SU-DHL-6 (cell line): ENCODE measurements around the gene CIT.

Experiments
- H2AFZ ChIP-seq: fragments of 200-600 bp; sonication (generic); 2 replicates; pipeline ENCODE4 v1.6.1; 2014; ENCODE audit warnings: low read depth, mild to moderate bottlenecking, moderate library complexity, mixed read lengths, antibody characterized with exemption, low read length; ENCODE audit not compliant: severe bottlenecking
- H3F3A ChIP-seq: fragments of 200-600 bp; shearing (Covaris generic); 2 replicates; pipeline ENCODE4 v1.6.0; 2016; ENCODE audit warnings: antibody characterized with exemption, mild to moderate bottlenecking; ENCODE audit not compliant: insufficient read depth
- H3K27ac ChIP-seq: fragments of 200-600 bp; sonication (generic); 2 replicates; pipeline ENCODE4 v1.5.1; 2016; ENCODE audit warnings: low read depth, mild to moderate bottlenecking, low read length, moderate library complexity, mixed read lengths
- H3K27me3 ChIP-seq: fragments of 200-600 bp; sonication (generic), shearing (Covaris generic); 2 replicates; pipeline ENCODE4 v1.6.0; 2014; ENCODE audit warnings: mild to moderate bottlenecking, low read length
- H3K36me3 ChIP-seq: fragments of 200-600 bp; sonication (generic); 2 replicates; pipeline ENCODE4 v1.6.1; 2014; ENCODE audit warnings: mild to moderate bottlenecking, low read length, mixed read lengths
- H3K4me2 ChIP-seq: fragments of 300-600, 200-600 bp; shearing (Covaris generic), sonication (generic); 2 replicates; pipeline ENCODE4 v1.6.0; 2014; ENCODE audit warnings: low read length, low read depth, mild to moderate bottlenecking; ENCODE audit not compliant: poor library complexity, severe bottlenecking
- H3K4me3 ChIP-seq: fragments of 200-600 bp; sonication (generic); 2 replicates; pipeline ENCODE4 v1.5.1; 2014; ENCODE audit warnings: antibody characterized with exemption, low read length, mild to moderate bottlenecking, mixed read lengths; ENCODE audit not compliant: insufficient read depth, poor library complexity, severe bottlenecking
- H3K79me2 ChIP-seq: fragments of 200-600 bp; sonication (generic); 2 replicates; pipeline ENCODE4 v1.6.1; 2014; ENCODE audit warnings: mild to moderate bottlenecking, low read length, moderate library complexity; ENCODE audit not compliant: insufficient read depth
- H3K9ac ChIP-seq: fragments of 200-600 bp; sonication (generic); 2 replicates; pipeline ENCODE4 v1.7.0; 2014; ENCODE audit warnings: mild to moderate bottlenecking, low read length
- H3K9me2 ChIP-seq: fragments of 200-600 bp; sonication (generic); replicated peaks from 2 replicates; pipeline ENCODE4 v1.6.1; 2014; ENCODE audit warnings: low read length; ENCODE audit not compliant: insufficient read depth
- H3K9me3 ChIP-seq: fragments of 200-600 bp; sonication (generic); 2 replicates; pipeline ENCODE4 v1.6.1; 2014; ENCODE audit warnings: low read length, mixed read lengths; ENCODE audit not compliant: insufficient read depth
- H4K20me1 ChIP-seq: fragments of 200-600 bp; sonication (generic); 2 replicates; pipeline ENCODE4 v1.6.1; 2014; ENCODE audit warnings: low read depth, mild to moderate bottlenecking, antibody characterized with exemption, low read length, moderate library complexity, mixed read lengths
- CTCF ChIP-seq: fragments of 200-600 bp; sonication (generic); IDR thresholded peaks from one replicate; pipeline ENCODE4 v1.5.1; 2017; ENCODE audit warnings: antibody characterized with exemption, mild to moderate bottlenecking, low read length, moderate library complexity; ENCODE audit not compliant: insufficient read depth, poor library complexity, severe bottlenecking
- EZH2phosphoT487 ChIP-seq: fragments of 200-600 bp; sonication (generic), shearing (Covaris generic); conservative IDR thresholded peaks from 2 replicates; pipeline ENCODE4 v1.6.1; 2018; ENCODE audit warnings: mild to moderate bottlenecking, antibody characterized with exemption, low read length, moderate library complexity, mixed read lengths

CIT gene

GRCh38 chr12:119728444-119728745, 148.7 kb downstream of the CIT start:
- H3K27me3 ChIP-seq, result no peaks in the 10 kb centered on the region
- H3K9ac ChIP-seq, result no peak overlapping the region
- H3K9me2 ChIP-seq, result no peaks in the 10 kb centered on the region
- no peak for TF ChIP-seq EZH2phosphoT487
- TF ChIP-seq CTCF, result no peak
- H4K20me1 ChIP-seq, result no peaks in the 10 kb centered on the region
- H3K4me2 ChIP-seq, result no peak overlapping the region
- no peak overlapping the region for H3K27ac ChIP-seq
- H3K4me3 ChIP-seq, result no peak overlapping the region
- no peak overlapping the region for H2AFZ ChIP-seq
- H3K36me3 ChIP-seq, result peaks cover 7% of the 10 kb centered on the region; the same call in 1 of the 2 replicates
- H3F3A ChIP-seq, result no peaks in the 10 kb centered on the region
- no peaks in the 10 kb centered on the region for H3K79me2 ChIP-seq
- H3K9me3 ChIP-seq, result no peaks in the 10 kb centered on the region

- no peaks in the 10 kb centered on the region for H3K27me3 ChIP-seq
- TF ChIP-seq CTCF (no peak), EZH2phosphoT487 (no peak)
- H3F3A ChIP-seq, result no peaks in the 10 kb centered on the region
- H3K27ac ChIP-seq, result no peak overlapping the region
- no peaks in the 10 kb centered on the region for H3K9me2 ChIP-seq
- H3K9ac ChIP-seq, result no peak overlapping the region
- H3K79me2 ChIP-seq, result no peaks in the 10 kb centered on the region
- H2AFZ ChIP-seq, result no peak overlapping the region
- no peak overlapping the region for H3K4me3 ChIP-seq
- peaks cover 7% of the 10 kb centered on the region; the same call in 1 of the 2 replicates for H3K36me3 ChIP-seq
- H4K20me1 ChIP-seq, result no peaks in the 10 kb centered on the region
- H3K4me2 ChIP-seq, result no peak overlapping the region
- no peaks in the 10 kb centered on the region for H3K9me3 ChIP-seq
Measured at GRCh38 chr12:119727600-119728443, 149.3 kb downstream of the CIT start.

- Histone ChIP-seq H3K27ac (no peak overlapping the region), H3K9me3 (no peaks in the 10 kb centered on the region), H3K9ac (no peak overlapping the region), H3K4me2 (no peak overlapping the region), H3K79me2 (no peaks in the 10 kb centered on the region), H3F3A (no peaks in the 10 kb centered on the region), H3K9me2 (no peaks in the 10 kb centered on the region), H4K20me1 (no peaks in the 10 kb centered on the region), H3K36me3 (0 out of 2 replicates have a peak, but pooled peaks cover 7% of the 10 kb centered on the region), H2AFZ (no peak overlapping the region), H3K27me3 (no peaks in the 10 kb centered on the region), H3K4me3 (no peak overlapping the region)
- TF ChIP-seq CTCF (no peak), EZH2phosphoT487 (no peak)
Measured at GRCh38 chr12:119725523-119725922, 151.6 kb downstream of the CIT start.
